A172 (cell line): ENCODE results near the gene ATXN2L. TPM values are rescaled to one million over a fixed set of nuclear protein-coding genes. Genes with fewer than 3 reads are reported as not detected.
"Not testable (repeated sequence)": the region's sequence is repeated elsewhere in the genome, so short reads cannot be mapped to it uniquely, and the experiment has no call there.

Experiments
- DNase-seq: peaks from one replicate; pipeline ENCODE4 v3.0.0-alpha.2; 2015; ENCODE audit warnings: low spot score
- total RNA-seq: library from RNA; depleted of rRNA; stranded (reverse); fragments of >200 nt; shearing (Covaris generic); gene quantifications from 2 replicates; pipeline ENCODE4 v1.2.3, GENCODE V29; 2014; rRNA removed

ATXN2L gene
- 39.4 and 40.0 TPM in 2 replicates for total RNA-seq

GRCh38 chr16:28822520-28823290 lies at the start of gene ATXN2L:
Gene ATXN2L, plus strand, starts transcription at chr16:28822999. Its CDS starts 261 bp downstream, at chr16:28823260.
- peak; percentile 86 for DNase-seq

GRCh38 chr16:28781697-28782096 lies 41.1 kb upstream of the ATXN2L start:
- DNase-seq = not testable (repeated sequence)

GRCh38 chr16:28782357-28782756 lies 40.4 kb upstream of the ATXN2L start:
- not testable (repeated sequence) for DNase-seq

- peak; percentile 80 for DNase-seq
Measured at GRCh38 chr16:28802235-28803019, 20.4 kb upstream of the ATXN2L start.

- not testable (repeated sequence) for DNase-seq
Measured at GRCh38 chr16:28807445-28808120, 15.2 kb upstream of the ATXN2L start.

GRCh38 chr16:28820016-28820415 lies 2.8 kb upstream of the ATXN2L start:
- no peak for DNase-seq

- not testable (repeated sequence) for DNase-seq
Measured at GRCh38 chr16:28820546-28820945, 2.3 kb upstream of the ATXN2L start.

- no peak for DNase-seq
Measured at GRCh38 chr16:28821874-28822519, 802 bp upstream of the ATXN2L start.

GRCh38 chr16:28823291-28823872 lies 583 bp downstream of the ATXN2L start:
- no peak for DNase-seq

GRCh38 chr16:28823873-28824716 lies 1.3 kb downstream of the ATXN2L start:
- DNase-seq = peak; percentile 96

GRCh38 chr16:28824717-28824973 lies 1.8 kb downstream of the ATXN2L start:
- no peak for DNase-seq

- DNase-seq = peak; percentile 66
Measured at GRCh38 chr16:28826141-28826540, 3.3 kb downstream of the ATXN2L start.

- DNase-seq = no peak
Measured at GRCh38 chr16:28829747-28830146, 6.9 kb downstream of the ATXN2L start.

- no peak for DNase-seq
Measured at GRCh38 chr16:28830531-28830930, 7.7 kb downstream of the ATXN2L start.

GRCh38 chr16:28834349-28834748 lies 11.6 kb downstream of the ATXN2L start:
- DNase-seq = no peak

- no peak for DNase-seq
Measured at GRCh38 chr16:28834873-28835863, 12.4 kb downstream of the ATXN2L start.

- no peak for DNase-seq
Measured at GRCh38 chr16:28835864-28836760, 13.3 kb downstream of the ATXN2L start.

GRCh38 chr16:28836761-28837064 lies 13.9 kb downstream of the ATXN2L start:
- no peak for DNase-seq
